ENCODE data around the gene TMEM170A. TPM values are rescaled to one million over a fixed set of nuclear protein-coding genes. Genes with fewer than 3 reads are reported as not detected.

Gene TMEM170A
- total and polyA plus RNA-seq, 8 donors = 4.3 to 12.6 (median 8.6) TPM

DNA sequence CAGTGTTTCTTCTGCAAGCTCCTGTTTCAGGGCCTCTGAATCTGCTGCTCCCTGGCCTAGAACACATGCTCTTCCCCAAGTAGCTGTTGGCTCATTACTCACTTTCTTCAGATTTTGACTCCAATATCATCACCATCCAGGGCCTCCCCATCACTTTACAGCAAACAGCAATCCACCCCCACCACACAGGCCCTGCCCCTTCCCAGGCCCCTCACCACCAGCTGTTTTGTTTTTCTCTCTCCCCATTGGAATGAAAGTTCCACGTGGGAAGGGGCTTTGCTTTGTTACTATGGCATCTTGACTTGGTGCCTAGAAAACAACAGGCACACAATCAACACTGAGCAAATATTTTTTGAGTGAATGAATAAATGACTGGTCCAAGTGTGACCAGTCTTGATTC, 4.0 kb downstream of the TMEM170A start:
- ATAC-seq = no peak
- no peaks in the 10 kb centered on the region for H3K36me3 ChIP-seq
- intact Hi-C loops (cut with DNase I) = no loop called here
- peaks cover 9 to 34% (median 16%) of the 10 kb centered on the region in 3 donors for H3K4me1 ChIP-seq
- 9 to 10% methylated on average over 1 of the region's 1 CpG for WGBS, 2 donors
- H3K4me3 ChIP-seq = no peak overlapping the region
- no peaks in the 10 kb centered on the region for H3K9me3 ChIP-seq
- DNase-seq = no peak
- FAIRE-seq = no peak
- no peaks in the 10 kb centered on the region for H3K27me3 ChIP-seq
- no peak for TF ChIP-seq CTCF (IDR thresholded peaks at IDR 0.05)
- H3K27ac ChIP-seq = no peak overlapping the region

DNA sequence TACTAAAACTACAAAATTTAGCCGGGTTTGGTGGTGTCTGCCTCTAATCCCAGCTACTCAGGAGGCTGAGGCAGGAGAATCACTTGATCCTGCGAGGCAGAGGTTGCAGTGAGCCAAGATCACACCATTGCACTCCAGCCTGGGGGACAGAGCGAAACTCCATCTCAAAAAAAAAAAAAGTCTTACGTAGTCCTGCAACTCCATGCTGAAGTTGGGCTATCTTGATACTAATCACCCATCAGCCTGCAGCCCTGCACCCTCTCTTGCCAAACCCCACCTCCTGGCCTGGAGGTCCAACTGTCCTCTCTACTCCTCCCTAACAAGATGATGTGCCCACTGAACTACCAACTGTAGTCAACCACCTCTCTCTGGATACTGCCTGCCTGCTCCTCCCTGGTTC, 4.8 kb downstream of the TMEM170A start:
- no peaks in the 10 kb centered on the region for H3K27me3 ChIP-seq
- no peaks in the 10 kb centered on the region for H3K36me3 ChIP-seq
- intact Hi-C loops (cut with DNase I) = no loop called here
- no peak for TF ChIP-seq CTCF (IDR thresholded peaks at IDR 0.05)
- no peak overlapping the region for H3K27ac ChIP-seq
- ATAC-seq (no peak), DNase-seq (no peak), FAIRE-seq (no peak)
- 94 to 99% methylated on average over 4 of the region's 4 CpGs for WGBS, 2 donors
- no peak overlapping the region for H3K4me3 ChIP-seq
- peaks cover 9 to 34% (median 16%) of the 10 kb centered on the region in 3 donors for H3K4me1 ChIP-seq
- no peaks in the 10 kb centered on the region for H3K9me3 ChIP-seq

GRCh38 chr16:75458439-75458838, 6.0 kb downstream of the TMEM170A start:
- Histone ChIP-seq H3K4me3 (no peak overlapping the region), H3K36me3 (no peaks in the 10 kb centered on the region), H3K27me3 (no peaks in the 10 kb centered on the region), H3K4me1 (peaks cover 10 to 34% (median 16%) of the 10 kb centered on the region in 3 donors), H3K27ac (no peak overlapping the region), H3K9me3 (no peaks in the 10 kb centered on the region)
- DNase-seq = no peak
- no peak for TF ChIP-seq CTCF (IDR thresholded peaks at IDR 0.05)
- FAIRE-seq = no peak
- intact Hi-C loops (cut with DNase I) = no loop called here
- WGBS, 2 donors = 92 to 93% methylated on average over 2 of the region's 2 CpGs
- ATAC-seq = no peak

DNA sequence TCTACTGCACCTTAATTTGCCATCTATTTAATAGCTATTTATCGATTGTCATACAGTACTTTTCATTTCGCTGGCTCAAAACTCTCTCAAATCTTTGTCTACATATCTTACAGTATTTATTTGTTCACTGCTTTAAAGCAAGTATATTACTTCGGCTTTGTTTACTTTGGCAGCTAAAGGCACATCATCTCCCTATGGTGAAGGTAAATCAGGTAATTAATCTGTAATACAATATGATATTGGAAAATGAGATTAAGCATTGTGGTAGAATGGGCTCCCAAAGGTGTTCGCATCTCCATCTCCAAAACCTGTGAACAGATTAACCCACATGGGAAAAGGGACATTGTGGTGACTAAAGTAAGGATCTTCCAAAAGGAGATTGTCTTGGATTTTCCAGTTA, 6.5 kb downstream of the TMEM170A start:
- Histone ChIP-seq H3K27me3 (no peaks in the 10 kb centered on the region), H3K9me3 (no peaks in the 10 kb centered on the region), H3K27ac (no peak overlapping the region), H3K4me1 (peaks cover 14 to 36% (median 19%) of the 10 kb centered on the region in 3 donors), H3K36me3 (no peaks in the 10 kb centered on the region), H3K4me3 (no peak overlapping the region)
- FAIRE-seq (no peak), ATAC-seq (no peak), DNase-seq (no peak)
- no peak for TF ChIP-seq CTCF (IDR thresholded peaks at IDR 0.05)
- WGBS, 2 donors = 39 to 43% methylated on average over 4 of the region's 4 CpGs
- intact Hi-C loops (cut with DNase I) = no loop called here

- Histone ChIP-seq H3K9me3 (no peaks in the 10 kb centered on the region), H3K4me1 (peaks cover 19 to 34% (median 19%) of the 10 kb centered on the region in 3 donors), H3K27ac (no peak overlapping the region), H3K36me3 (no peaks in the 10 kb centered on the region), H3K27me3 (no peaks in the 10 kb centered on the region), H3K4me3 (no peak overlapping the region)
- intact Hi-C loops (cut with DNase I) = no loop called here
- no peak for TF ChIP-seq CTCF (IDR thresholded peaks at IDR 0.05)
- WGBS, 2 donors = 90 to 91% methylated on average over 5 of the region's 5 CpGs
- ATAC-seq (no peak), FAIRE-seq (no peak), DNase-seq (no peak)
Observed at GRCh38 chr16:75457485-75458021, 6.9 kb downstream of the TMEM170A start.
